ENCODE measurements around the gene ERICH6B.
"Not testable (repeated sequence)": the region's sequence is repeated elsewhere in the genome, so short reads cannot be mapped to it uniquely, and the experiment has no call there.

- TF ChIP-seq CTCF (IDR thresholded peaks at IDR 0.05; ENCODE audit: borderline replicate concordance, extremely low read depth, low read length, poor library complexity, severe bottlenecking); EZH2 (IDR thresholded peaks at IDR 0.05; ENCODE audit: borderline replicate concordance, low read depth, low read length, severe bottlenecking): not testable (repeated sequence)
Observed at GRCh38 chr13:45645263-45645662, 29.7 kb upstream of the ERICH6B start.

Data from DND-41 (cell line).